GM12875 (cell line): ENCODE data around the gene DGCR2.

Experiments used
- H3K4me3 ChIP-seq: one replicate; pipeline ENCODE4 v1.5.1; 2011; ENCODE audit warnings: low read depth, low read length, control low read depth
- TF ChIP-seq, protein P1 (sequence below): IDR thresholded peaks from 2 replicates; pipeline ENCODE4 v1.5.1; 2011; ENCODE audit warnings: low read depth, mild to moderate bottlenecking, control low read depth, inconsistent platforms, low read length, moderate library complexity, borderline replicate concordance; ENCODE audit not compliant: insufficient read depth

The DGCR2 gene

DNA sequence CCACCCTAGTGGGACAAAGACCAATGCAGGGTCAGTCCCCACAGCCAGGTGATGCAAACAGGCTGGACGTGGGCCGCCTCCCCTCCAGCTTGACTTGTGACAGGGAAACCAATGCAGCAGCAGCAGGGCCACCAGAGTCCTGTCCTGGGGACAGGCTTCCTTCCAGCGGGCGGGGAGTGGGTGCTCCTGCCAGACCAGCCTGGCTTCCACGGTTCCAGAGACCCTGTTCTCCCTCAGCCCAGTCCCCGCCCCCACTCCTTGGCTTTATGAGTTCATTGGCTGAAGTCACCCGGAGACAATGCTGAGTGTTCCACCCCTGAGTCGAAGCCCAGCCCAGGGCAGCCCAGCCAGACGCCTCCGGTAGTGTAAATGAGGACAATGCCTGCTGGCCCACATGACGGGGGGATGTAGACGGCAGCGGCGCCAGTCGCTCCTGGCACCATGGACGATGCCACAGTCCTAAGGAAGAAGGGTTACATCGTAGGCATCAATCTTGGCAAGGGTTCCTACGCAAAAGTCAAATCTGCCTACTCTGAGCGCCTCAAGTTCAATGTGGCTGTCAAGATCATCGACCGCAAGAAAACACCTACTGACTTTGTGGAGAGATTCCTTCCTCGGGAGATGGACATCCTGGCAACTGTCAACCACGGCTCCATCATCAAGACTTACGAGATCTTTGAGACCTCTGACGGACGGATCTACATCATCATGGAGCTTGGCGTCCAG lies 8.9 kb upstream of the DGCR2 start, which contains the start of gene TSSK2:
TSSK2 (plus strand) TSS at position 350 of the 726 bp plus-strand sequence; CDS start at position 442, 92 bp downstream.
- H3K4me3 ChIP-seq: no peak within 1 kb of the TSS
- TF ChIP-seq, protein P1, sequence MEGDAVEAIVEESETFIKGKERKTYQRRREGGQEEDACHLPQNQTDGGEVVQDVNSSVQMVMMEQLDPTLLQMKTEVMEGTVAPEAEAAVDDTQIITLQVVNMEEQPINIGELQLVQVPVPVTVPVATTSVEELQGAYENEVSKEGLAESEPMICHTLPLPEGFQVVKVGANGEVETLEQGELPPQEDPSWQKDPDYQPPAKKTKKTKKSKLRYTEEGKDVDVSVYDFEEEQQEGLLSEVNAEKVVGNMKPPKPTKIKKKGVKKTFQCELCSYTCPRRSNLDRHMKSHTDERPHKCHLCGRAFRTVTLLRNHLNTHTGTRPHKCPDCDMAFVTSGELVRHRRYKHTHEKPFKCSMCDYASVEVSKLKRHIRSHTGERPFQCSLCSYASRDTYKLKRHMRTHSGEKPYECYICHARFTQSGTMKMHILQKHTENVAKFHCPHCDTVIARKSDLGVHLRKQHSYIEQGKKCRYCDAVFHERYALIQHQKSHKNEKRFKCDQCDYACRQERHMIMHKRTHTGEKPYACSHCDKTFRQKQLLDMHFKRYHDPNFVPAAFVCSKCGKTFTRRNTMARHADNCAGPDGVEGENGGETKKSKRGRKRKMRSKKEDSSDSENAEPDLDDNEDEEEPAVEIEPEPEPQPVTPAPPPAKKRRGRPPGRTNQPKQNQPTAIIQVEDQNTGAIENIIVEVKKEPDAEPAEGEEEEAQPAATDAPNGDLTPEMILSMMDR: no peak

DNA sequence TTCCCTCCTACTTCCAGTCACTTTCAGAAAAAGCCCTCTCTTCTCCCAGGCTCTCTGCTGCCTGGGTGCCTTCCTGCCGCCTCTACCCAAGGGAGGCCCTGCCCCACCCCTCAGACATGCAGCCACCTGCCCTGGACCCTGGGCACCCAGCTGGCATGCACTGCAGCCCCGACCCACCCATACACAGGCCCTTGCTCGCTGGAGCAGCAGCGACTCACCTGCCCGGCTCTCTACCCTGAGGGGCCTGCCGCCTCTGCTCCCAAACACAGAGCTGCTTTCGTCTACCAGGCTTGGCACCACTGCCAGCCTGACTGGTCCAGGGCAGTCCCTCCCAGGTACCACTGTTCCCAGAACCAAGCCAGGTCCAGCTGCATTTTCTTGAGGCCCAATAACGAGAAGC lies 7.7 kb upstream of the DGCR2 start:
- TF ChIP-seq, protein P1: no peak
- H3K4me3 ChIP-seq: no peak overlapping the region

DNA sequence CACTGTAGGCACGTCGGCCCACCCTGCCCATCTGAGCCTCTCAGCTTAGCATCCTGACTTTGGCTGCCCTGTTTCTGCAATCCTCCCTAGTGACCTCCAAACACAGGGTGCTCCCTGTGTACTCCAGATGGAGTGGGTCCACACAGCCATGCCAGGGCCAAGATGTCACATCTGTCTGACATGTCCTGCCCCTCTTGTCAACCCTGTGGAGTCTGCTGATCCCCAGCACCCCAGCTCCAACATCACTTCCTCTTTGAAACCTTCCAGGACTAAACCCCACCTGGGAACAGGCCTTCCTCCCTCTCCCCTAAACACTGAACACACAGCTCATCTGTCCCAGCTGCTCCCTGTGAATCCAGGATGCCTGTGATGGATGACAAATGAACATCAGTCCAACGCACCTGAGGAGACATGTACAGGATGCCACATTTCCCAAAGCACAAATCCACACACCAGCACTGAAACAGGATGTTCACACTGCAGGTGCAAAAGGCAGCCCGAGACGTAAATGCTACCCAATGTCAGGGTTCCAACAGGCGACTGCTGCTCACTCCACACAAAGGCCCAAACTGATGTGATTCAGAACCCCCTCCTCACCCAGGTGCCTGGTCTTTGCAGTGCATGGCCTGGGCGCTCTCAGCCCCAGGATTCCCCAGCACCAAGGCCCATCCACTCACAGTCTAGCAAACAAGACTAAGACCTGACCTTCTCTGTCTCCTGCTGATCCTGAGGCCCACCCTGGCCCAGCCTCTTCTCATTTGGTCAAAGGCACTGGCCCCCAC lies 6.9 kb upstream of the DGCR2 start:
- no peak overlapping the region for H3K4me3 ChIP-seq
- TF ChIP-seq, protein P1: no peak

DNA sequence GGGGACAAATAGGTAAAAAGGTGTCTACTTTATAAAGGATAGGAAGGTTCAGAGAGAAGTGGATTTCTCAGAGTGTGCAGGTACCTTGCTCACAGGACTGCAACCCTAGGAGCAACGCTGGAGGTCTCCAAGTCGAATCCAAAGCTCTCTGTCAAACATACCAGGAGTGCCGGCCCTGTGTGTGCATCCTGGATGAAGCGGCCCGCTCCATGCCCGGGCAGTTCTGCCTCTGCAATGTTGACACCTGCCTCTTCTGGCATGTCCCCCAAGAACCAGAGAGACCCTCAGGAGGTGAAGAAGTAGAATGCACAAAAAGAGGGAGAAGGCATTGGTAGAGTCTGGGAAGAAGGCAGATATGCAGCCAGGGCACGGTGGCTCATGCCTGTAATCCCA lies 5.8 kb upstream of the DGCR2 start:
- H3K4me3 ChIP-seq: no peak overlapping the region
- TF ChIP-seq, protein P1: no peak

DNA sequence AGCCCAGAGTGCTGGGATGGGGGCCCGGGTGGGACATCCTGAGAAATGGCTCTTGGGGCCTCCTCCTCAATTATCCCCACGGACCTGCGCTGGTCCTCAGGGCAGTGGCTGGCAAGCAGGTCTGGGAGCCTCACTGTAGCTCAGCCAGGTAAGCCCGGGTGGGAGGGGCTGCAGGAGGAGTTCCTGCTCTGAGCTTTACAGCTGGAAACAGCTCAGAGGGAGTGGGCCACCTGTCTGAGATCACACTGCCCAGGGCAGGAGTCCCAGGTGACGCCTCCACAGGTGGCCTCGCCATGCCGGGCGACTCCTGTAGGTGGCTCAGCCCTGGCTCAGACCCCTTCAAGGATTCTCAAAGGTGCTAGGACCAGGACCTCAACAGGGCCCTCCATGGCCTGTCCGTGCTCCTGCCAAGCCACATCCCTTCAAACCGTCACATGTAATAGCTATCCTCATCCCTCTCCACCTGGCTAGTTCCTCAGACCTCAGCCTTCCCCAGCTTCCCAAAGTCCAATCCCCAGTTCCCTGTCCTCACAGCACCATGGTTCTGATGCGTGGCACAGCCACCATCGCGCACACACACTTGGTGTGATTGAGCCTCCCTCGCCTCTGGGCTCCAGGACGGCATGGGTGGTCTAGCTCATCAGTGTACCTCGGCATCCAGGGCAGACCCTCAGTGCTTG lies 5.3 kb upstream of the DGCR2 start:
- TF ChIP-seq, protein P1: no peak
- H3K4me3 ChIP-seq: no peak overlapping the region

DNA sequence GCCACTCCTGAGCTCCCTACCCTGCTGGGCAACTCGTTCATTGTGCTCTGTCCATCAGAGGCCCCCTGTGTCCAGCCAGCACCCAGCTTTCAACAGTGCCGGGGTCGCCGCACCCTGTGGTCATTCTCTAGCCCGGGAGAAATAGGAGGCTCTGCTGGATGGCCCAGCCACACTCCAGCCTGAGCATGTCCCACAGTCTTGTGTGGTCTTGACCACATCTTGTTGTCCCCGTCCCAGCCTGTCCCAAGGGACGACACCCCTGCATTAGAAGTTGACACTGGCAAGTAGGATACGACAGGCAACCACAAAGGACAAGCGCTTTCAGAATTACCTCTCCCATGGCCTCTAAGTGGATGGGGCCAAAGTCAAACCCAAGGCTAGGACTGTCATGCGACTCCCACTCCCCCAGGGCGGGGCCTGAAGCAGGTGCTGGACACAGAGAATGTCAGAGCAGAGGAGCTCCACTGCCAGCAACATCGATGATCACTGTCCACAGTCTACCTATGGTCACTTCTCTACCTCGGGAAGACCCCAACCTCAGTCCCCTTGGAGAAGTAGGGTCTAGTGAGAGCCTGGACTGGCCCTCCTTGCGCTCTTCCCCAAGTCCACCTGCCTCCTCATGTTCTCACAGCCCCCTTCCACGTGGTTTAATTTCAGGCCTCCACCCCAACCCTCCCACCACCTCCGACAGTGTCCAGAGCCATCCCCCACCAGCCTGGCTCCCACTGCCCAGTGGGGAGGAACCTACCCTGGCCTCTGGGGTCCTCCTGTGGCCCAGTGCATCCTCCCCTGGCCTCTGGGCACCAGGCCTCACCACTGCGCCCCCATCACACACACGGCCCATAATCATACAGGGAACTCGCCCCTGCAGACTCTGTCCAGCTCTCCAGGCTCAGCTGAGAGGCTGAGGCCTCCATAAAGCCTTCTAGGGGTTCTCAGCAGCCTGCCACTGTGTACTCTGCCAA lies 4.4 kb upstream of the DGCR2 start:
- no peak overlapping the region for H3K4me3 ChIP-seq
- TF ChIP-seq, protein P1: no peak
